HepG2 (cell line): Measurements from ENCODE around the gene TLK2. TPM values are rescaled to one million over a fixed set of nuclear protein-coding genes. Genes with fewer than 3 reads are reported as not detected.
"Not testable (repeated sequence)": the region's sequence is repeated elsewhere in the genome, so short reads cannot be mapped to it uniquely, and the experiment has no call there.

ENCODE experiments used
- ATF3 ChIP-seq: sonication (generic); formaldehyde crosslinking; IDR thresholded peaks from 2 replicates; pipeline ENCODE4 v1.4.0; 2020; ENCODE audit warnings: missing genetic modification reagents
- DPF2 ChIP-seq: sonication (generic); formaldehyde crosslinking; IDR thresholded peaks from 2 replicates; pipeline ENCODE4 v1.4.0; 2020; ENCODE audit warnings: mild to moderate bottlenecking, low read depth, missing genetic modification reagents, borderline replicate concordance
- EP300 ChIP-seq, 3 experiments: sonication (generic) in 1 of 3; formaldehyde crosslinking in 1 of 3; IDR thresholded peaks; 2 replicates each; pipeline versions ENCODE4 v1.5.1 to v1.6.1; 2011 to 2020; ENCODE audit warnings: low read depth in 2 of 3, low read length in 2 of 3, borderline replicate concordance in 1 of 3, improper control_type of control experiment in 1 of 3, mild to moderate bottlenecking in 1 of 3, missing genetic modification reagents in 1 of 3, moderate library complexity in 1 of 3
- NFIC ChIP-seq: IDR thresholded peaks from 2 replicates; pipeline ENCODE4 v1.6.1; 2012; ENCODE audit warnings: mild to moderate bottlenecking, low read length, inconsistent platforms
- RXRA ChIP-seq: sonication (generic); formaldehyde crosslinking; IDR thresholded peaks from 2 replicates; pipeline ENCODE4 v1.5.1; 2020; ENCODE audit warnings: missing genetic modification reagents
- RXRB ChIP-seq: IDR thresholded peaks from 2 replicates; pipeline ENCODE4 v1.6.1; 2016; ENCODE audit warnings: borderline replicate concordance, missing genetic modification reagents, missing compliant biosample characterization
- SALL1 ChIP-seq: sonication (generic); formaldehyde crosslinking; IDR thresholded peaks from 2 replicates; pipeline ENCODE4 v1.8.0; 2022; ENCODE audit warnings: mild to moderate bottlenecking, missing genetic modification reagents
- SKI ChIP-seq: fragments of 450-650 bp; IDR thresholded peaks from one replicate; pipeline ENCODE4 v1.6.1; 2018; ENCODE audit warnings: mild to moderate bottlenecking; ENCODE audit not compliant: partially characterized antibody
- SOX13 ChIP-seq, 3 experiments: fragments of 450-650 bp in 1 of 3; sonication (generic) in 1 of 3; formaldehyde crosslinking in 1 of 3; IDR thresholded peaks in 2 of 3; conservative IDR thresholded peaks in 1 of 3; 2 replicates each; pipeline versions ENCODE4 v1.5.0 to v1.6.1; 2016 to 2020; ENCODE audit warnings: antibody characterized with exemption in 1 of 3, mild to moderate bottlenecking in 1 of 3, missing compliant biosample characterization in 1 of 3, missing genetic modification reagents in 1 of 3, moderate library complexity in 1 of 3
- SOX6 ChIP-seq, 2 experiments: fragments of 450-650 bp in 1 of 2; sonication (generic) in 1 of 2; formaldehyde crosslinking in 1 of 2; IDR thresholded peaks; 2 replicates each; pipeline versions ENCODE4 v1.4.0 to v1.6.1; 2017 to 2020; ENCODE audit warnings: antibody characterized with exemption in 1 of 2, mild to moderate bottlenecking in 1 of 2, missing genetic modification reagents in 1 of 2
- TEAD3 ChIP-seq: optimal IDR thresholded peaks from 2 replicates; pipeline ENCODE3; 2016; ENCODE audit warnings: borderline replicate concordance
- ZMYM3 ChIP-seq: sonication (generic); formaldehyde crosslinking; IDR thresholded peaks from 2 replicates; pipeline ENCODE4 v1.5.1; 2020; ENCODE audit warnings: mild to moderate bottlenecking, missing genetic modification reagents
- ZNF691 ChIP-seq: sonication (generic); formaldehyde crosslinking; IDR thresholded peaks from 2 replicates; pipeline ENCODE4 v1.4.0; 2020; ENCODE audit warnings: missing genetic modification reagents, low read depth, mild to moderate bottlenecking, borderline replicate concordance
- polyA plus RNA-seq, 8 experiments: library from polyadenylated mRNA; depleted of rRNA in 3 of 8; stranded (reverse) in 7 of 8; unstranded in 1 of 8; fragments of >200 nt; fragmentation: Illumina TruSeq in 4 of 8; extraction: Trizol in 4 of 8; gene quantifications; 2 replicates each; pipeline versions ENCODE4 v1.2.1 to v1.2.3, GENCODE V29; 2011 to 2016; ENCODE audit warnings: low read depth in 4 of 8, missing spikeins in 1 of 8, mixed read lengths in 1 of 8; ENCODE audit not compliant: insufficient read depth in 1 of 8
- total RNA-seq, 5 experiments: library from RNA; depleted of rRNA; stranded (reverse); fragments of >200 nt; fragmentation: Illumina TruSeq; extraction: Trizol; gene quantifications; 2 replicates each; pipeline ENCODE4 v1.2.3, GENCODE V29; 2016; ENCODE audit warnings: low read depth in 1 of 5
- TF ChIP-seq, protein P1 (sequence below): IDR thresholded peaks from 2 replicates; pipeline ENCODE4 v1.6.1; 2012; ENCODE audit warnings: low read depth, low read length, improper control_type of control experiment
- TF ChIP-seq, protein P2 (sequence below): IDR thresholded peaks from 2 replicates; pipeline ENCODE4 v1.4.0; 2020; ENCODE audit warnings: mild to moderate bottlenecking, missing genetic modification reagents

The TLK2 gene
- total and polyA plus RNA-seq, 2 of the 13 experiments (the other 11 are each of a cell fraction or from before 2014, with no cell fraction given) = 58.7 to 60.8 TPM

- TF ChIP-seq ZMYM3 (CRISPR knock-in tag) (peak; percentile 38; the same call in 1 of the 2 replicates), EP300 (IDR thresholded peaks at IDR 0.05; ENCODE audit: low read depth in 2 of 2, low read length in 2 of 2) (peak in 1 of 2 experiments; percentile 15; a peak in 1 of 4 replicates), EP300 (CRISPR knock-in tag; IDR thresholded peaks at IDR 0.05; ENCODE audit: borderline replicate concordance) (peak; percentile 46; the same call in 1 of the 2 replicates), ATF3 (CRISPR knock-in tag) (peak; percentile 83), SOX13 (CRISPR knock-in tag; conservative IDR thresholded peaks at IDR 0.05 in 1 of 2, IDR thresholded peaks at IDR 0.05 in 1 of 2) (peak in 1 of 2 experiments; percentile 81; a peak in 2 of 4 replicates), DPF2 (CRISPR knock-in tag) (peak; percentile 53; the same call in 1 of the 2 replicates), SOX6 (CRISPR knock-in tag; IDR thresholded peaks at IDR 0.05) (peak; percentile 73), SKI (peak; percentile 51), NFIC (peak; percentile 63), RXRB (CRISPR knock-in tag) (peak; percentile 52; the same call in 1 of the 2 replicates), TEAD3 (CRISPR knock-in tag) (peak; percentile 25), SALL1 (CRISPR knock-in tag) (peak; percentile 80), ZNF691 (peak; percentile 71; the same call in 1 of the 2 replicates), RXRA (CRISPR knock-in tag) (peak; percentile 61; the same call in 1 of the 2 replicates)
- TF ChIP-seq SOX13, SOX6 (IDR thresholded peaks at IDR 0.05): not testable (repeated sequence)
- TF ChIP-seq, protein P1, sequence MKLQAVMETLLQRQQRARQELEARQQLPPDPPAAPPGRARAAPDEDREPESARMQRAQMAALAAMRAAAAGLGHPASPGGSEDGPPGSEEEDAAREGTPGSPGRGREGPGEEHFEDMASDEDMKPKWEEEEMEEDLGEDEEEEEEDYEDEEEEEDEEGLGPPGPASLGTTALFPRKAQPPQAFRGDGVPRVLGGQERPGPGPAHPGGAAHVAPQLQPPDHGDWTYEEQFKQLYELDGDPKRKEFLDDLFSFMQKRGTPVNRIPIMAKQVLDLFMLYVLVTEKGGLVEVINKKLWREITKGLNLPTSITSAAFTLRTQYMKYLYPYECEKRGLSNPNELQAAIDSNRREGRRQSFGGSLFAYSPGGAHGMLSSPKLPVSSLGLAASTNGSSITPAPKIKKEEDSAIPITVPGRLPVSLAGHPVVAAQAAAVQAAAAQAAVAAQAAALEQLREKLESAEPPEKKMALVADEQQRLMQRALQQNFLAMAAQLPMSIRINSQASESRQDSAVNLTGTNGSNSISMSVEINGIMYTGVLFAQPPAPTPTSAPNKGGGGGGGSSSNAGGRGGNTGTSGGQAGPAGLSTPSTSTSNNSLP = peak; percentile 60; the same call in 1 of the 2 replicates
- TF ChIP-seq, protein P2, sequence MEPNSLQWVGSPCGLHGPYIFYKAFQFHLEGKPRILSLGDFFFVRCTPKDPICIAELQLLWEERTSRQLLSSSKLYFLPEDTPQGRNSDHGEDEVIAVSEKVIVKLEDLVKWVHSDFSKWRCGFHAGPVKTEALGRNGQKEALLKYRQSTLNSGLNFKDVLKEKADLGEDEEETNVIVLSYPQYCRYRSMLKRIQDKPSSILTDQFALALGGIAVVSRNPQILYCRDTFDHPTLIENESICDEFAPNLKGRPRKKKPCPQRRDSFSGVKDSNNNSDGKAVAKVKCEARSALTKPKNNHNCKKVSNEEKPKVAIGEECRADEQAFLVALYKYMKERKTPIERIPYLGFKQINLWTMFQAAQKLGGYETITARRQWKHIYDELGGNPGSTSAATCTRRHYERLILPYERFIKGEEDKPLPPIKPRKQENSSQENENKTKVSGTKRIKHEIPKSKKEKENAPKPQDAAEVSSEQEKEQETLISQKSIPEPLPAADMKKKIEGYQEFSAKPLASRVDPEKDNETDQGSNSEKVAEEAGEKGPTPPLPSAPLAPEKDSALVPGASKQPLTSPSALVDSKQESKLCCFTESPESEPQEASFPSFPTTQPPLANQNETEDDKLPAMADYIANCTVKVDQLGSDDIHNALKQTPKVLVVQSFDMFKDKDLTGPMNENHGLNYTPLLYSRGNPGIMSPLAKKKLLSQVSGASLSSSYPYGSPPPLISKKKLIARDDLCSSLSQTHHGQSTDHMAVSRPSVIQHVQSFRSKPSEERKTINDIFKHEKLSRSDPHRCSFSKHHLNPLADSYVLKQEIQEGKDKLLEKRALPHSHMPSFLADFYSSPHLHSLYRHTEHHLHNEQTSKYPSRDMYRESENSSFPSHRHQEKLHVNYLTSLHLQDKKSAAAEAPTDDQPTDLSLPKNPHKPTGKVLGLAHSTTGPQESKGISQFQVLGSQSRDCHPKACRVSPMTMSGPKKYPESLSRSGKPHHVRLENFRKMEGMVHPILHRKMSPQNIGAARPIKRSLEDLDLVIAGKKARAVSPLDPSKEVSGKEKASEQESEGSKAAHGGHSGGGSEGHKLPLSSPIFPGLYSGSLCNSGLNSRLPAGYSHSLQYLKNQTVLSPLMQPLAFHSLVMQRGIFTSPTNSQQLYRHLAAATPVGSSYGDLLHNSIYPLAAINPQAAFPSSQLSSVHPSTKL (CRISPR knock-in tag) = peak; percentile 56
Measured at GRCh38 chr17:62470666-62471379, 7.8 kb upstream of the TLK2 start (continued).
